ENCODE measurements around the gene PPP1R14B. TPM values are rescaled to one million over a fixed set of nuclear protein-coding genes. Genes with fewer than 3 reads are reported as not detected.

Gene PPP1R14B
- total and polyA plus RNA-seq, 2 of the 13 experiments (the other 11 are each of a cell fraction or from before 2014, with no cell fraction given), result 110 to 148 TPM

DNA sequence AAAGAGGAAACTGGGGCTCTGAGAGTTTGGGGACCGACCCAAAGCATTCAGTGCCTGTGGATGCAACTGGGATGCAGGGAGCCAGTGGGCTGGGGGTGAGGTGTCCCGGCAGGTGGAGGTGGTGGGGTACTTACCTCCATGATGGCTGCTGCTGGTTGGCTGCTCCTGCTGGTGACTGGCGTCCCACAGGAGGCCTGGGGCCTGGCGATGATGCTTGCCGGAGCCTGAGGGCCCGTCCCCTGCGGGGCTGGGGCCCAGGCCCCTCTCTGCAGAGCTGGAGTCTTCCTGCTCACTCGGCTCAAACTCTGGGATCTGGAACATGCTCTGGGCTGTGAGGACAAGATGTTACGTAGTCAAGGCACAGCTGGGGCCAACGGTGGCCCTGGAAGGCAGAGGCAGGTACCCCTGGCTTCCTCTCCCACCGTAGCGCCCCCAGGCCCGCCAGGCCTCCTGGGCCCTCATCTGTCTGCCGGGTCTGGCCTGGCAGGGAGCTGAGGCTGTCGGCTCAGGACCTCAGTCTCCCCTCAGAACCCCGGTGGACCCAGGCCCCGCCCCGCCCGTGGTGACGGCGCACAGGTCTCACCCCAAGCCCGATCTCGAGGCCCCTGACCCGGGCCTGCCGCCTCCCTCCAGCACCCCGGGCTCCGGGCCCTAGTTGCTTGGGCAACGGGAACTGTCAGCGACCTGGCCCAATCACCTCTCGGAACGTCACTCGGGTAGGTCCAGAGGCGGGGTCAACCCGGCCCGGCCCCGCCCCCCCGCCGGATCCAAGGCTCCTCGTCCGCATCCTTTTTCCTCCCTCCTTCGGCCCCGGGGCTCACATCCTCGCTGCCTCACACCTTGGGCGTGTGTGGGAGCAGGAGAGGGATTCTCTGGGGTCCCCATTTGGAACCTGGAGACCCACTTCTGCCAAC, 37.6 kb upstream of the PPP1R14B start, which contains the start of gene BAD (continued):
- TF ChIP-seq ETV5 (CRISPR knock-in tag; IDR thresholded peaks at IDR 0.05; ENCODE audit: borderline replicate concordance), result peak; percentile 31; the same call in 1 of the 2 replicates
- peak; percentile 40; the same call in 1 of the 2 replicates for TF ChIP-seq MTF2 (CRISPR knock-in tag; IDR thresholded peaks at IDR 0.05; ENCODE audit: borderline replicate concordance)
- TF ChIP-seq, protein P1, sequence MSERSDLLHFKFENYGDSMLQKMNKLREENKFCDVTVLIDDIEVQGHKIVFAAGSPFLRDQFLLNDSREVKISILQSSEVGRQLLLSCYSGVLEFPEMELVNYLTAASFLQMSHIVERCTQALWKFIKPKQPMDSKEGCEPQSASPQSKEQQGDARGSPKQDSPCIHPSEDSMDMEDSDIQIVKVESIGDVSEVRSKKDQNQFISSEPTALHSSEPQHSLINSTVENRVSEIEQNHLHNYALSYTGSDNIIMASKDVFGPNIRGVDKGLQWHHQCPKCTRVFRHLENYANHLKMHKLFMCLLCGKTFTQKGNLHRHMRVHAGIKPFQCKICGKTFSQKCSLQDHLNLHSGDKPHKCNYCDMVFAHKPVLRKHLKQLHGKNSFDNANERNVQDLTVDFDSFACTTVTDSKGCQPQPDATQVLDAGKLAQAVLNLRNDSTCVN (CRISPR knock-in tag; IDR thresholded peaks at IDR 0.05; ENCODE audit: borderline replicate concordance), result 0 out of 2 replicates have a peak, but pooled peaks have one; percentile 27
- peak; percentile 87; the same call in 1 of the 2 replicates for TF ChIP-seq ZNF441 (CRISPR knock-in tag; IDR thresholded peaks at IDR 0.05; ENCODE audit: borderline replicate concordance)
- TF ChIP-seq KDM2A (CRISPR knock-in tag; IDR thresholded peaks at IDR 0.05; ENCODE audit: borderline replicate concordance, low read depth), result peak; percentile 79
- TF ChIP-seq RFX3 (CRISPR knock-in tag; IDR thresholded peaks at IDR 0.05), result peak; percentile 92
- TF ChIP-seq ZNF343 (CRISPR knock-in tag; IDR thresholded peaks at IDR 0.05), result no peak
- TF ChIP-seq FOXC1 (CRISPR knock-in tag; IDR thresholded peaks at IDR 0.05; ENCODE audit: borderline replicate concordance), result peak; percentile 86
- TF ChIP-seq TAF1 (CRISPR knock-in tag; IDR thresholded peaks at IDR 0.05), result peak; percentile 53; the same call in 1 of the 2 replicates
- peak; percentile 90 for TF ChIP-seq NFYC (CRISPR knock-in tag; IDR thresholded peaks at IDR 0.05)
- 0 out of 2 replicates have a peak, but pooled peaks have one; percentile 18 for TF ChIP-seq ZMYM4 (CRISPR knock-in tag; IDR thresholded peaks at IDR 0.05)
- TF ChIP-seq ZNF34 (CRISPR knock-in tag; IDR thresholded peaks at IDR 0.05; ENCODE audit: borderline replicate concordance), result no peak
- peak; percentile 25; the same call in 1 of the 2 replicates for TF ChIP-seq ZMAT3 (CRISPR knock-in tag; conservative IDR thresholded peaks at IDR 0.05)
- 0 out of 2 replicates have a peak, but pooled peaks have one; percentile 0 for TF ChIP-seq ZNF605 (CRISPR knock-in tag; IDR thresholded peaks at IDR 0.05)
- no peak for TF ChIP-seq STAT5B (CRISPR knock-in tag; IDR thresholded peaks at IDR 0.05)
- peak; percentile 86 for TF ChIP-seq CREM (IDR thresholded peaks at IDR 0.05)
- TF ChIP-seq CREM (CRISPR knock-in tag; IDR thresholded peaks at IDR 0.05), result peak; percentile 28; the same call in 1 of the 2 replicates
- TF ChIP-seq BORCS8-MEF2B (CRISPR knock-in tag; IDR thresholded peaks at IDR 0.05), result 0 out of 2 replicates have a peak, but pooled peaks have one; percentile 13
- TF ChIP-seq, protein P2, sequence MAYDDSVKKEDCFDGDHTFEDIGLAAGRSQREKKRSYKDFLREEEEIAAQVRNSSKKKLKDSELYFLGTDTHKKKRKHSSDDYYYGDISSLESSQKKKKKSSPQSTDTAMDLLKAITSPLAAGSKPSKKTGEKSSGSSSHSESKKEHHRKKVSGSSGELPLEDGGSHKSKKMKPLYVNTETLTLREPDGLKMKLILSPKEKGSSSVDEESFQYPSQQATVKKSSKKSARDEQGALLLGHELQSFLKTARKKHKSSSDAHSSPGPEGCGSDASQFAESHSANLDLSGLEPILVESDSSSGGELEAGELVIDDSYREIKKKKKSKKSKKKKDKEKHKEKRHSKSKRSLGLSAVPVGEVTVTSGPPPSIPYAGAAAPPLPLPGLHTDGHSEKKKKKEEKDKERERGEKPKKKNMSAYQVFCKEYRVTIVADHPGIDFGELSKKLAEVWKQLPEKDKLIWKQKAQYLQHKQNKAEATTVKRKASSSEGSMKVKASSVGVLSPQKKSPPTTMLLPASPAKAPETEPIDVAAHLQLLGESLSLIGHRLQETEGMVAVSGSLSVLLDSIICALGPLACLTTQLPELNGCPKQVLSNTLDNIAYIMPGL (CRISPR knock-in tag; IDR thresholded peaks at IDR 0.05; ENCODE audit: borderline replicate concordance in 1 of 2, low read depth in 1 of 2), result 0 out of 4 replicates have a peak, but pooled peaks of 1 of the 2 experiments have one; percentile 30
- TF ChIP-seq U2AF2 (IDR thresholded peaks at IDR 0.05; ENCODE audit: low read depth, low read length), result peak; percentile 97
- TF ChIP-seq JUNB (CRISPR knock-in tag; IDR thresholded peaks at IDR 0.05; ENCODE audit: borderline replicate concordance), result no peak
- TF ChIP-seq FOXK2 (IDR thresholded peaks at IDR 0.05), result no peak
- TF ChIP-seq MEIS1 (CRISPR knock-in tag; IDR thresholded peaks at IDR 0.05; ENCODE audit: borderline replicate concordance), result peak; percentile 92; the same call in 1 of the 2 replicates
- peak; percentile 85 for TF ChIP-seq PBX2 (CRISPR knock-in tag; IDR thresholded peaks at IDR 0.05)
- TF ChIP-seq SP2 (CRISPR knock-in tag; IDR thresholded peaks at IDR 0.05), result peak; percentile 90

Data from HepG2 (cell line).